Smooth muscle cell (in vitro differentiated cells): Measurements from ENCODE around the gene RCOR1. TPM values are rescaled to one million over a fixed set of nuclear protein-coding genes. Genes with fewer than 3 reads are reported as not detected.

Source experiments
- DNase-seq: peaks from one replicate; lab custom pipeline; 2025; ENCODE audit not compliant: unreplicated experiment; lab: John Stamatoyannopoulos, UW
- H2AFZ ChIP-seq: fragments of 200-600 bp; sonication (generic); 2 replicates; pipeline ENCODE4 v1.6.0; 2016; ENCODE audit warnings: antibody characterized with exemption, low read depth, mild to moderate bottlenecking
- H3F3A ChIP-seq: fragments of 200-600 bp; sonication (generic); 2 replicates; pipeline ENCODE4 v1.6.0; 2017; ENCODE audit warnings: antibody characterized with exemption, low read depth
- H3K27ac ChIP-seq: fragments of 200-600 bp; sonication (generic); 2 replicates; pipeline ENCODE4 v1.5.1; 2016; ENCODE audit warnings: low read depth, mild to moderate bottlenecking
- H3K27me3 ChIP-seq: fragments of 200-600 bp; sonication (generic); 2 replicates; pipeline ENCODE4 v1.6.1; 2016; ENCODE audit warnings: low read depth, mild to moderate bottlenecking
- H3K36me3 ChIP-seq: fragments of 200-600 bp; sonication (generic); 2 replicates; pipeline ENCODE4 v1.5.1; 2016; ENCODE audit warnings: low read depth
- H3K4me1 ChIP-seq: fragments of 200-600 bp; sonication (generic); 2 replicates; pipeline ENCODE4 v1.5.1; 2016; ENCODE audit warnings: low read depth
- H3K4me2 ChIP-seq: fragments of 200-600 bp; sonication (generic); 2 replicates; pipeline ENCODE4 v1.6.0; 2016; ENCODE audit warnings: mild to moderate bottlenecking
- H3K4me3 ChIP-seq: fragments of 200-600 bp; sonication (generic); 2 replicates; pipeline ENCODE4 v1.5.1; 2016; ENCODE audit warnings: mild to moderate bottlenecking
- H3K79me2 ChIP-seq: fragments of 200-600 bp; sonication (generic); 2 replicates; pipeline ENCODE4 v1.6.0; 2016; ENCODE audit warnings: low read depth, mild to moderate bottlenecking
- H3K9ac ChIP-seq: fragments of 200-600 bp; sonication (generic); 2 replicates; pipeline ENCODE4 v1.6.0; 2016; ENCODE audit warnings: low read depth
- H3K9me3 ChIP-seq: fragments of 200-600 bp; sonication (generic); replicated peaks from 2 replicates; pipeline ENCODE4 v1.5.1; 2016; ENCODE audit warnings: low read depth
- H4K20me1 ChIP-seq: fragments of 200-600 bp; sonication (generic); 2 replicates; pipeline ENCODE4 v1.6.0; 2016; ENCODE audit warnings: low read depth
- CTCF ChIP-seq: fragments of 200-600 bp; sonication (generic); IDR thresholded peaks from 2 replicates; pipeline ENCODE4 v1.5.1; 2017; ENCODE audit warnings: borderline replicate concordance, mild to moderate bottlenecking, antibody characterized with exemption; ENCODE audit not compliant: insufficient read depth, poor library complexity, severe bottlenecking
- WGBS: methylation state at CpG from one replicate; pipeline ENCODE4 v1.1.7; 2016; ENCODE audit warnings: low lambda C conversion rate; 5-methylcytosine and 5-hydroxymethylcytosine counted together
- polyA plus RNA-seq: library from polyadenylated mRNA; unstranded; fragments of >200 nt; fragmentation: Nextera tagmentation; extraction: Ambion mirVana; gene quantifications from 2 replicates; pipeline ENCODE4 v1.2.1, GENCODE V29; 2016
- total RNA-seq: library from RNA; depleted of rRNA; stranded (reverse); fragments of >200 nt; gene quantifications from 2 replicates; pipeline ENCODE4 v1.2.3, GENCODE V29; 2014

The RCOR1 gene
- total and polyA plus RNA-seq, 2 experiments from 2014 or later, result 4.4 to 29.3 TPM

GRCh38 chr14:102654298-102654697 is 61.8 kb downstream of the RCOR1 start:
- peaks cover 97% of the 10 kb centered on the region for H3K79me2 ChIP-seq
- no peak overlapping the region for H2AFZ ChIP-seq
- TF ChIP-seq CTCF, result no peak
- 86% methylated on average over 4 of the region's 4 CpGs for WGBS
- H3K9ac ChIP-seq, result no peak overlapping the region
- H3K27me3 ChIP-seq, result no peaks in the 10 kb centered on the region
- peaks cover 3% of the 10 kb centered on the region for H3F3A ChIP-seq
- DNase-seq, result no peak
- H3K9me3 ChIP-seq, result no peaks in the 10 kb centered on the region
- no peak overlapping the region for H3K4me3 ChIP-seq
- H3K36me3 ChIP-seq, result no peaks in the 10 kb centered on the region
- H3K4me2 ChIP-seq, result no peak overlapping the region
- no peak overlapping the region for H3K27ac ChIP-seq
- H3K4me1 ChIP-seq, result no peaks in the 10 kb centered on the region
- peaks cover 98% of the 10 kb centered on the region for H4K20me1 ChIP-seq

GRCh38 chr14:102655137-102655536 is 62.7 kb downstream of the RCOR1 start:
- H3K79me2 ChIP-seq, result peaks cover 97% of the 10 kb centered on the region
- H3F3A ChIP-seq, result peaks cover 3% of the 10 kb centered on the region
- peaks cover 98% of the 10 kb centered on the region for H4K20me1 ChIP-seq
- no peak overlapping the region for H3K9ac ChIP-seq
- H3K9me3 ChIP-seq, result no peaks in the 10 kb centered on the region
- no peaks in the 10 kb centered on the region for H3K27me3 ChIP-seq
- DNase-seq, result no peak
- peak overlapping the region; percentile 16 for H3K4me2 ChIP-seq
- no peak overlapping the region for H3K4me3 ChIP-seq
- no peak overlapping the region for H2AFZ ChIP-seq
- TF ChIP-seq CTCF, result no peak
- peak overlapping the region; percentile 65 for H3K27ac ChIP-seq
- H3K4me1 ChIP-seq, result no peaks in the 10 kb centered on the region
- no peaks in the 10 kb centered on the region for H3K36me3 ChIP-seq

GRCh38 chr14:102659797-102660196 is 67.3 kb downstream of the RCOR1 start:
- DNase-seq, result no peak
- TF ChIP-seq CTCF, result no peak
- 42% methylated on average over 4 of the region's 4 CpGs for WGBS
- Histone ChIP-seq H3K4me2 (no peak overlapping the region), H3K4me1 (peaks cover 16% of the 10 kb centered on the region), H3K4me3 (no peak overlapping the region), H3K9me3 (no peaks in the 10 kb centered on the region), H2AFZ (no peak overlapping the region), H3F3A (no peaks in the 10 kb centered on the region), H4K20me1 (peaks cover 100% of the 10 kb centered on the region), H3K27ac (no peak overlapping the region), H3K27me3 (no peaks in the 10 kb centered on the region), H3K9ac (no peak overlapping the region), H3K36me3 (no peaks in the 10 kb centered on the region), H3K79me2 (peaks cover 99% of the 10 kb centered on the region)

- no peaks in the 10 kb centered on the region for H3K9me3 ChIP-seq
- peaks cover 16% of the 10 kb centered on the region for H3K4me1 ChIP-seq
- H3K27ac ChIP-seq, result no peak overlapping the region
- no peaks in the 10 kb centered on the region for H3K27me3 ChIP-seq
- peaks cover 100% of the 10 kb centered on the region for H3K79me2 ChIP-seq
- 96% methylated on average over 4 of the region's 4 CpGs for WGBS
- TF ChIP-seq CTCF, result no peak
- no peaks in the 10 kb centered on the region for H3F3A ChIP-seq
- no peak overlapping the region for H3K4me3 ChIP-seq
- no peak overlapping the region for H2AFZ ChIP-seq
- no peaks in the 10 kb centered on the region for H3K36me3 ChIP-seq
- no peak overlapping the region for H3K9ac ChIP-seq
- no peak for DNase-seq
- H3K4me2 ChIP-seq, result no peak overlapping the region
- peaks cover 100% of the 10 kb centered on the region for H4K20me1 ChIP-seq
Observed at GRCh38 chr14:102661614-102662013, 69.2 kb downstream of the RCOR1 start.
